BLaER1 treated with 17β-estradiol and CSF1 and Interleukin-3, amounts not matched to agents 10 nM and 100 nM (cell line): ENCODE measurements around the gene MPND.

Experiments used
- H3K27ac ChIP-seq, 11 experiments: shearing (Covaris generic); formaldehyde crosslinking; 2 replicates each; pipeline ENCODE4 v1.8.1; 2022
- H3K27me3 ChIP-seq, 11 experiments: shearing (Covaris generic); formaldehyde crosslinking; 2 replicates each; pipeline ENCODE4 v1.8.1; 2022
- H3K36me3 ChIP-seq, 11 experiments: shearing (Covaris generic); formaldehyde crosslinking; 2 replicates each; pipeline ENCODE4 v1.8.1; 2022
- H3K4me1 ChIP-seq, 10 experiments: shearing (Covaris generic); formaldehyde crosslinking; 2 replicates each; pipeline ENCODE4 v1.8.1; 2022
- H3K4me2 ChIP-seq, 11 experiments: shearing (Covaris generic); formaldehyde crosslinking; 2 replicates each; pipeline ENCODE4 v1.8.1; 2022
- H3K4me3 ChIP-seq, 10 experiments: shearing (Covaris generic); formaldehyde crosslinking; 2 replicates each; pipeline ENCODE4 v1.8.1; 2022
- H3K9ac ChIP-seq, 11 experiments: shearing (Covaris generic); formaldehyde crosslinking; 2 replicates each; pipeline ENCODE4 v1.8.1; 2022
- H3K9me3 ChIP-seq, 11 experiments: shearing (Covaris generic); formaldehyde crosslinking; replicated peaks in 1 of 11; 2 replicates each; pipeline ENCODE4 v1.8.1; 2022
- H4K20me1 ChIP-seq, 11 experiments: shearing (Covaris generic); formaldehyde crosslinking; 2 replicates each; pipeline ENCODE4 v1.8.1; 2022
- Cebpa-rat ChIP-seq, 11 experiments: shearing (Covaris generic); IDR thresholded peaks; 2 replicates each; pipeline ENCODE4 v1.8.1; 2022

The MPND gene

GRCh38 chr19:4375164-4376027, 32.0 kb downstream of the MPND start:
- Histone ChIP-seq H3K4me3 (peak overlapping the region in 9 of 10 experiments; percentile 4 to 56 (median 46); a peak in 17 of 20 replicates), H3K4me1 (peaks cover 99 to 100% (median 100%) of the 10 kb centered on the region in 10 experiments), H3K27ac (peak overlapping the region; percentile 53 to 81 (median 73))

GRCh38 chr19:4376028-4376670, 32.8 kb downstream of the MPND start:
- Histone ChIP-seq H3K4me1 (peaks cover 99 to 100% (median 100%) of the 10 kb centered on the region in 10 experiments), H3K4me2 (peak overlapping the region; percentile 96 to 100 (median 99)), H3K27ac (peak overlapping the region in 8 of 11 experiments; percentile 1 to 79 (median 46); a peak in 9 of 22 replicates), H3K9ac (peak overlapping the region; percentile 12 to 77 (median 57); a peak in 19 of 22 replicates), H3K27me3 (no peaks in the 10 kb centered on the region), H3K4me3 (peak overlapping the region in 9 of 10 experiments; percentile 25 to 53 (median 44); a peak in 16 of 20 replicates), H3K9me3 (no peaks in the 10 kb centered on the region), H3K36me3 (peaks cover 0 to 36% (median 16%) of the 10 kb centered on the region in 11 experiments; a peak in 14 of 22 replicates), H4K20me1 (peaks cover 98 to 100% (median 100%) of the 10 kb centered on the region in 11 experiments)
- no peak; a peak in 1 of 22 replicates for TF ChIP-seq Cebpa-rat (IDR thresholded peaks at IDR 0.05)

More at GRCh38 chr19:4375164-4376027, 32.0 kb downstream of the MPND start:
- peak in 2 of 11 experiments; percentile 19 to 83; a peak in 2 of 22 replicates for TF ChIP-seq Cebpa-rat (IDR thresholded peaks at IDR 0.05)
- no peaks in the 10 kb centered on the region for H3K9me3 ChIP-seq
- peak overlapping the region; percentile 40 to 82 (median 69) for H3K9ac ChIP-seq
- peak overlapping the region; percentile 96 to 100 (median 99) for H3K4me2 ChIP-seq
- peaks cover 0 to 40% (median 16%) of the 10 kb centered on the region in 11 experiments; a peak in 14 of 22 replicates for H3K36me3 ChIP-seq
- peaks cover 98 to 100% (median 100%) of the 10 kb centered on the region in 11 experiments for H4K20me1 ChIP-seq
- H3K27me3 ChIP-seq = no peaks in the 10 kb centered on the region

GRCh38 chr19:4376671-4376990, 33.3 kb downstream of the MPND start:
- H3K9me3 ChIP-seq = no peaks in the 10 kb centered on the region
- no peaks in the 10 kb centered on the region for H3K27me3 ChIP-seq
- H3K36me3 ChIP-seq = peaks cover 0 to 31% (median 12%) of the 10 kb centered on the region in 11 experiments; a peak in 14 of 22 replicates
- H4K20me1 ChIP-seq = peaks cover 97 to 100% (median 100%) of the 10 kb centered on the region in 11 experiments
- H3K9ac ChIP-seq = peak overlapping the region; percentile 10 to 70 (median 51); a peak in 18 of 22 replicates
- TF ChIP-seq Cebpa-rat (IDR thresholded peaks at IDR 0.05) = no peak
- H3K4me3 ChIP-seq = peak overlapping the region in 8 of 10 experiments; percentile 26 to 53 (median 45); a peak in 12 of 20 replicates
- H3K4me2 ChIP-seq = peak overlapping the region; percentile 96 to 100 (median 99)
- peaks cover 99 to 100% (median 100%) of the 10 kb centered on the region in 10 experiments for H3K4me1 ChIP-seq
- H3K27ac ChIP-seq = peak overlapping the region in 5 of 11 experiments; percentile 1 to 69 (median 58); a peak in 7 of 22 replicates

- Histone ChIP-seq H3K9me3 (no peaks in the 10 kb centered on the region), H3K27ac (peak overlapping the region in 4 of 11 experiments; percentile 33 to 69 (median 60); a peak in 4 of 22 replicates), H3K9ac (peak overlapping the region; percentile 10 to 70 (median 51); a peak in 17 of 22 replicates), H3K36me3 (peaks cover 0 to 26% (median 7%) of the 10 kb centered on the region in 11 experiments; a peak in 12 of 22 replicates), H3K4me1 (peaks cover 98 to 100% (median 100%) of the 10 kb centered on the region in 10 experiments), H3K4me2 (peak overlapping the region; percentile 96 to 100 (median 99)), H4K20me1 (peaks cover 97 to 100% (median 100%) of the 10 kb centered on the region in 11 experiments), H3K27me3 (no peaks in the 10 kb centered on the region), H3K4me3 (peak overlapping the region in 7 of 10 experiments; percentile 26 to 53 (median 46); a peak in 8 of 20 replicates)
- no peak for TF ChIP-seq Cebpa-rat (IDR thresholded peaks at IDR 0.05)
Measured at GRCh38 chr19:4376991-4377781, 33.8 kb downstream of the MPND start.

GRCh38 chr19:4378886-4379285, 35.5 kb downstream of the MPND start:
- H3K4me2 ChIP-seq = peak overlapping the region; percentile 96 to 100 (median 99)
- H3K4me1 ChIP-seq = peaks cover 84 to 100% (median 93%) of the 10 kb centered on the region in 10 experiments

GRCh38 chr19:4379383-4380253, 36.3 kb downstream of the MPND start:
- peaks cover 96 to 100% (median 100%) of the 10 kb centered on the region in 11 experiments for H4K20me1 ChIP-seq
- no peaks in the 10 kb centered on the region for H3K27me3 ChIP-seq
- no peak; a peak in 1 of 22 replicates for TF ChIP-seq Cebpa-rat (IDR thresholded peaks at IDR 0.05)
- peak overlapping the region in 8 of 11 experiments; percentile 4 to 66 (median 49); a peak in 13 of 22 replicates for H3K27ac ChIP-seq
- H3K4me2 ChIP-seq = peak overlapping the region; percentile 96 to 100 (median 99)
- no peaks in the 10 kb centered on the region for H3K9me3 ChIP-seq
- H3K36me3 ChIP-seq = peaks cover 10 to 44% (median 21%) of the 10 kb centered on the region in 11 experiments; a peak in 19 of 22 replicates
- peak overlapping the region; percentile 3 to 64 (median 46); a peak in 19 of 22 replicates for H3K9ac ChIP-seq
- peak overlapping the region; percentile 6 to 54 (median 32); a peak in 15 of 20 replicates for H3K4me3 ChIP-seq
- peaks cover 77 to 100% (median 85%) of the 10 kb centered on the region in 10 experiments for H3K4me1 ChIP-seq

More at GRCh38 chr19:4378886-4379285, 35.5 kb downstream of the MPND start:
- Histone ChIP-seq H3K9ac (peak overlapping the region in 6 of 11 experiments; percentile 3 to 64 (median 44); a peak in 7 of 22 replicates), H3K4me3 (no peak overlapping the region), H3K27me3 (no peaks in the 10 kb centered on the region), H3K27ac (peak overlapping the region in 4 of 11 experiments; percentile 48 to 66 (median 64); a peak in 7 of 22 replicates), H4K20me1 (peaks cover 96 to 100% (median 100%) of the 10 kb centered on the region in 11 experiments), H3K36me3 (peaks cover 6 to 36% (median 14%) of the 10 kb centered on the region in 11 experiments; a peak in 19 of 22 replicates), H3K9me3 (no peaks in the 10 kb centered on the region)
- no peak for TF ChIP-seq Cebpa-rat (IDR thresholded peaks at IDR 0.05)

- Histone ChIP-seq H3K36me3 (peaks cover 10 to 50% (median 28%) of the 10 kb centered on the region in 11 experiments; a peak in 20 of 22 replicates), H3K9ac (peak overlapping the region; percentile 3 to 65 (median 46); a peak in 17 of 22 replicates), H3K9me3 (no peaks in the 10 kb centered on the region), H3K27ac (peak overlapping the region in 8 of 11 experiments; percentile 31 to 66 (median 49); a peak in 14 of 22 replicates), H3K4me1 (peaks cover 74 to 100% (median 82%) of the 10 kb centered on the region in 10 experiments), H3K4me2 (peak overlapping the region; percentile 96 to 100 (median 99)), H4K20me1 (peaks cover 95 to 100% (median 100%) of the 10 kb centered on the region in 11 experiments), H3K27me3 (no peaks in the 10 kb centered on the region), H3K4me3 (peak overlapping the region; percentile 6 to 54 (median 32); a peak in 13 of 20 replicates)
- TF ChIP-seq Cebpa-rat (IDR thresholded peaks at IDR 0.05) = no peak
Measured at GRCh38 chr19:4380254-4380727, 36.9 kb downstream of the MPND start.
